Activated T-cell treated with anti-CD3 and anti-CD28 coated beads, Interleukin-2, amount 50 U/mL, for 4 hours (primary cell): ENCODE data around the gene HSD17B2. TPM values are rescaled to one million over a fixed set of nuclear protein-coding genes. Genes with fewer than 3 reads are reported as not detected.

Source experiments
- ATAC-seq, 2 donors: fragments of 200-7000 bp; cut with Tn5 transposase; one replicate each; pipeline ENCODE4 v1.10.0; 2021
- DNase-seq: peaks from one replicate; pipeline ENCODE4 v3.0.0-alpha.2; 2020
- H3K27me3 Mint-ChIP-seq: one replicate; pipeline ENCODE4 v1.8.0; 2021; ENCODE audit warnings: low read depth, mixed read lengths
- H3K36me3 Mint-ChIP-seq: one replicate; pipeline ENCODE4 v1.8.0; 2022; ENCODE audit warnings: mixed read lengths; ENCODE audit not compliant: insufficient read depth
- H3K4me1 Mint-ChIP-seq: one replicate; pipeline ENCODE4 v1.8.0; 2021; ENCODE audit warnings: low read depth, mixed read lengths
- H3K4me3 Mint-ChIP-seq: one replicate; pipeline ENCODE4 v1.8.0; 2021; ENCODE audit warnings: mild to moderate bottlenecking, moderate library complexity, mixed read lengths
- H3K9me3 Mint-ChIP-seq: one replicate; pipeline ENCODE4 v1.8.0; 2021; ENCODE audit warnings: mixed read lengths
- total RNA-seq, 3 donors: library from RNA; stranded (reverse); gene quantifications; one replicate each; pipeline ENCODE4 v1.2.1, GENCODE V29; 2021

The HSD17B2 gene
- total RNA-seq, 3 donors from 2014 or later: not detected

- no peak overlapping the region for H3K4me3 Mint-ChIP-seq
- H3K9me3 Mint-ChIP-seq: no peaks in the 10 kb centered on the region
- no peak for DNase-seq
- H3K27me3 Mint-ChIP-seq: peaks cover 7% of the 10 kb centered on the region
- ATAC-seq: no peak
- H3K36me3 Mint-ChIP-seq: no peaks in the 10 kb centered on the region
- H3K4me1 Mint-ChIP-seq: no peaks in the 10 kb centered on the region
These were observed 14.4 kb downstream of the HSD17B2 start for GRCh38 chr16:82049484-82049883.

GRCh38 chr16:82050506-82050905 is 15.5 kb downstream of the HSD17B2 start:
- H3K27me3 Mint-ChIP-seq: peaks cover 7% of the 10 kb centered on the region
- no peaks in the 10 kb centered on the region for H3K9me3 Mint-ChIP-seq
- no peaks in the 10 kb centered on the region for H3K4me1 Mint-ChIP-seq
- no peak overlapping the region for H3K4me3 Mint-ChIP-seq
- no peak for DNase-seq
- H3K36me3 Mint-ChIP-seq: no peaks in the 10 kb centered on the region
- ATAC-seq: no peak

GRCh38 chr16:82050909-82051357 is 15.9 kb downstream of the HSD17B2 start:
- Mint-ChIP-seq H3K9me3 (no peaks in the 10 kb centered on the region), H3K27me3 (peaks cover 7% of the 10 kb centered on the region), H3K4me1 (no peaks in the 10 kb centered on the region), H3K4me3 (no peak overlapping the region), H3K36me3 (no peaks in the 10 kb centered on the region)
- no peak for DNase-seq
- no peak for ATAC-seq

- Mint-ChIP-seq H3K4me1 (no peaks in the 10 kb centered on the region), H3K36me3 (no peaks in the 10 kb centered on the region), H3K27me3 (peaks cover 7% of the 10 kb centered on the region), H3K9me3 (no peaks in the 10 kb centered on the region), H3K4me3 (no peak overlapping the region)
- ATAC-seq (no peak), DNase-seq (no peak)
These were observed 16.6 kb downstream of the HSD17B2 start for GRCh38 chr16:82051656-82052055.

GRCh38 chr16:82055117-82055516 is 20.1 kb downstream of the HSD17B2 start:
- Mint-ChIP-seq H3K4me1 (no peaks in the 10 kb centered on the region), H3K9me3 (no peaks in the 10 kb centered on the region), H3K27me3 (peaks cover 4% of the 10 kb centered on the region), H3K4me3 (no peak overlapping the region), H3K36me3 (no peaks in the 10 kb centered on the region)
- DNase-seq (no peak), ATAC-seq (no peak)

GRCh38 chr16:82055728-82056549 is 20.9 kb downstream of the HSD17B2 start:
- DNase-seq (no peak), ATAC-seq (no peak)
- H3K4me3 Mint-ChIP-seq: no peak overlapping the region
- peaks cover 5% of the 10 kb centered on the region for H3K27me3 Mint-ChIP-seq
- H3K9me3 Mint-ChIP-seq: no peaks in the 10 kb centered on the region
- no peaks in the 10 kb centered on the region for H3K4me1 Mint-ChIP-seq
- H3K36me3 Mint-ChIP-seq: no peaks in the 10 kb centered on the region

- H3K9me3 Mint-ChIP-seq: no peaks in the 10 kb centered on the region
- no peaks in the 10 kb centered on the region for H3K36me3 Mint-ChIP-seq
- no peak overlapping the region for H3K4me3 Mint-ChIP-seq
- no peaks in the 10 kb centered on the region for H3K4me1 Mint-ChIP-seq
- DNase-seq: no peak
- peaks cover 5% of the 10 kb centered on the region for H3K27me3 Mint-ChIP-seq
- no peak for ATAC-seq
These were observed 21.5 kb downstream of the HSD17B2 start for GRCh38 chr16:82056550-82056896.

GRCh38 chr16:82059161-82059982 is 24.3 kb downstream of the HSD17B2 start:
- no peak for DNase-seq
- Mint-ChIP-seq H3K4me1 (no peaks in the 10 kb centered on the region), H3K4me3 (no peak overlapping the region), H3K36me3 (no peaks in the 10 kb centered on the region), H3K9me3 (no peaks in the 10 kb centered on the region), H3K27me3 (peaks cover 5% of the 10 kb centered on the region)
- no peak for ATAC-seq

GRCh38 chr16:82059983-82060421 is 24.9 kb downstream of the HSD17B2 start:
- H3K9me3 Mint-ChIP-seq: no peaks in the 10 kb centered on the region
- no peak overlapping the region for H3K4me3 Mint-ChIP-seq
- peaks cover 5% of the 10 kb centered on the region for H3K27me3 Mint-ChIP-seq
- ATAC-seq: no peak
- no peaks in the 10 kb centered on the region for H3K36me3 Mint-ChIP-seq
- no peak for DNase-seq
- H3K4me1 Mint-ChIP-seq: no peaks in the 10 kb centered on the region

- DNase-seq (no peak), ATAC-seq (no peak)
- Mint-ChIP-seq H3K4me3 (no peak overlapping the region), H3K9me3 (no peaks in the 10 kb centered on the region), H3K36me3 (no peaks in the 10 kb centered on the region), H3K27me3 (peaks cover 5% of the 10 kb centered on the region), H3K4me1 (no peaks in the 10 kb centered on the region)
These were observed 26.9 kb downstream of the HSD17B2 start for GRCh38 chr16:82061861-82062525.

- Mint-ChIP-seq H3K36me3 (no peaks in the 10 kb centered on the region), H3K4me1 (no peaks in the 10 kb centered on the region), H3K4me3 (no peak overlapping the region), H3K9me3 (no peaks in the 10 kb centered on the region), H3K27me3 (peaks cover 5% of the 10 kb centered on the region)
- DNase-seq (no peak), ATAC-seq (no peak)
These were observed 27.6 kb downstream of the HSD17B2 start for GRCh38 chr16:82062645-82063058.

GRCh38 chr16:82063456-82064082 is 28.5 kb downstream of the HSD17B2 start:
- no peak overlapping the region for H3K4me3 Mint-ChIP-seq
- DNase-seq: no peak
- no peaks in the 10 kb centered on the region for H3K9me3 Mint-ChIP-seq
- no peaks in the 10 kb centered on the region for H3K36me3 Mint-ChIP-seq
- H3K4me1 Mint-ChIP-seq: no peaks in the 10 kb centered on the region
- no peak for ATAC-seq
- H3K27me3 Mint-ChIP-seq: peaks cover 5% of the 10 kb centered on the region

- no peak for ATAC-seq
- Mint-ChIP-seq H3K4me3 (no peak overlapping the region), H3K4me1 (no peaks in the 10 kb centered on the region), H3K9me3 (no peaks in the 10 kb centered on the region), H3K36me3 (no peaks in the 10 kb centered on the region), H3K27me3 (peaks cover 16% of the 10 kb centered on the region)
- DNase-seq: no peak
These were observed 32.2 kb downstream of the HSD17B2 start for GRCh38 chr16:82067042-82067803.
